Measurements from ENCODE around the gene CIP2A.
"Not testable (repeated sequence)": the region's sequence is repeated elsewhere in the genome, so short reads cannot be mapped to it uniquely, and the experiment has no call there.

The CIP2A gene

DNA sequence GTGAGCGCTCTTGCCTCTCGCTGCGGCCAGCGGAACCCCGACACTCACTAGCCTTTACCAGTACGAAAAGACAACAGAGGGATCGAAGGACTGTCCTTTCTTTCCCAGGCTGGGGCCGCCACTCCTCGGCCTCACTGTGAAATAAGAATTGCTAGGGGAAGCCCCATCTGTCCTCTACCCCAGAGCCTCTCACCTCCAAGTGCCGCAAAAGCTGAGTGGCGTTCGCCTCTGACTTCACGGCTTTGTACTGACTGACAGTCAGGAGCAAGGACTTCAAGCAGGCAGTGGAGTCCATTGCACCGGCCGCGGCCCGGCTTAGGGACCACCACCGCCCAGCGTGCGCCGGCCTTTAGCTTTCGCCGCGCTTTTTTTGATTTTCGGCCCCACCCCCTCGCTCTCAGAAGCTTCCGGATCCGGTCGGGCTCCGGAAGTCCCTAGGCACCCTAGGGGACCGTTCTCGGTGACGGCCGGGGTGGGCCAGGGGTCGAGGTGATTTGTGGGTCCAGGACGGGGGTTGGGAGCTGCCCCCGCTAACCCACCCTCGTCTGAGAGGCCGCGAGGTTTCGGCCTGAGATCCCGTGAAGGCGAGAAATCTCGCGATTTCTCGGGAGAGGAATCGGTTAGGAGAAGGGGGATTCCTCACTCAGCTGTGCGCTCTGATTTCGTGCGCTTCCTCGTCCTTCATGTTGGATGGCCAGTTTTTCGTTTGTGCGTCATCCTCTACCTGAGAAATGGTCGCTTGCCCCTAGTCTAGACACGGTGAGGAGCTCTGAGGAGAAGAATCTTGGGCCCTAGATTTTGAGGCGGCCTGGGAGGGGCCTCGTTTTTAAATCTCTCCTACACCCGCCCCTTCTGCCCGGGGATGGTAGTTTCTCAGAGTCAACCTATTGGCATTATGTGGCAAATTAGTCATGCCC lies at the start of gene CIP2A, which contains the start of gene DZIP3:
Gene CIP2A (minus strand): TSS at position 358 of the 917 bp plus-strand sequence. CDS start 63 bp downstream, at position 295.
Gene DZIP3 (plus strand): TSS at position 642 of the 917 bp plus-strand sequence. CDS start 15,685 bp downstream, outside the sequence.
- peak; percentile 88 to 97 (median 96) for DNase-seq

- DNase-seq = no peak
Measured at GRCh38 chr3:108629974-108630373, 40.7 kb upstream of the CIP2A start.

DNA sequence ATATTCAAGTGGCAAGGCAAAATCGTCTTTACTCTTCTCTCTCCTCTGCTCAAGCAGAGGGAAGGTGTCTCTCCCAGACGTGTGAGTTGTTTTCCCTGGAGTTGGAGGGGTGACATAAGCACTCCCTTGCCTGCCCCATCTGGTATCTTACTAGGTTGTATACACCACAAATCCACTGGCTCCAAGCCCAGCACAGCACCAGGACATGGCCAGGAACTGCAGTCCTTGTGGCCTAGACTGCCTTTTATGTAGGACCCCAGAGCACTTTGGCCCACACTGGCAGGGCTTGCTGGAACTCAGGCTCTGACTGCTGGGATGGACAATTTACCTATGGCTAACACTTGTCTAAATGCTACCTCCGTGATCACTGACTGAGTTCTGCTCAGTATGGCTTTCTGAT lies 34.3 kb upstream of the CIP2A start:
- DNase-seq = no peak

GRCh38 chr3:108620250-108620649 lies 31.0 kb upstream of the CIP2A start:
- DNase-seq = no peak

DNA sequence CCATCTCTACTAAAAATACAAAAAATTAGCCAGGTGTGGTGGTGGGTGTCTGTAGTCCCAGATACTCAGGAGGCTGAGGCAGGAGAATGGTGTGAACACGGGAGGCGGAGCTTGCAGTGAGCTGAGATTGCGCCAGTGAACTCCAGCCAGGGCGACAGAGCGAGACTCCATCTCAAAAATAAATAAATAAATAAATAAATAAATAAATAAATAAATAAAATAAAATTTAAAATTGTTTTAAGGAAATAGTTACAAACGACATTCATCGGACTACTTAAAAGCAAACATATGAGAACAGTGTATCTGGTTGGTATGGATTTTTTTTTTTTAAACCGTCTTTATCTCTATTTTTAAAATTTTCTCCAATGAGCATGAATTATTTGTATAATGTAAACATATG lies 26.9 kb upstream of the CIP2A start:
- DNase-seq = not testable (repeated sequence)

- DNase-seq = no peak
Measured at GRCh38 chr3:108610651-108611050, 21.4 kb upstream of the CIP2A start.

DNA sequence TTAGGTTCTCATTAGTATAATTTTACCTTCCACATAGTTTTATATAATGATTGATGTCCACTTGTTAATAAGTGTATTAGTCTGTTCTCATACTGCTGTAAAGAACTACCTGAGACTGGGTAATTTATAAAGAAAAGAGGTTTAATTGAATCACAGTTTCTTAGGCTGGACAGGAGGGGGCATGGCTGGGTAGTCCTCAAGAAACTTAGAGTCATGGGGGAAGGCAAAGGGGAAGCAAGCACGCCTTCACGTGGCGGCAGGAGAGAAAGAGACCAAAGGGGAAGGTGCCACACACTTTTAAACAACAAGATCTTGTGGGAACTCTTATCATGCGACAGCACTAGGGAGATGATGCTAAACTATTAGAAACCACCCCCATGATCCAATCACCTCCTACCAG lies 19.5 kb upstream of the CIP2A start:
- DNase-seq = no peak

GRCh38 chr3:108605491-108605890 lies 16.3 kb upstream of the CIP2A start:
- DNase-seq = no peak

GRCh38 chr3:108605028-108605427 lies 15.8 kb upstream of the CIP2A start:
- no peak for DNase-seq

DNA sequence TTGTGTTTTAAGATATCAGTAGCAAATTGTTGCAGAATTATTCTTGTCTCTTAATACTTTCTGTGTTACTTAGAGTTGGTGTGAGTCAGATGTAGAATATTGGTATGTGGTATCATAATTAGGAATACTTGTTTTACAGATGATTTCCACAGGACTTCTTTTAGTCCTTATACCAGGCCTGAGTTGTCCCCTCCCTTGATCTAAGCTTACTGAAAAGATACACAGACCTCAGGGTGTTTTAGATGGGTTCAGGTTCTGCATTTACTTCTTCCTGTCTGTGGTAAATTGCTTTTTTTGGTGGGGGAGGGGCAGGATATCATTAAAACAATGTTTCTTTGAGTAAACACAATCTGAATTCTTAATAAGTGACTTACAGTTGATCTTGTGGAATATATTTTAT lies 14.5 kb upstream of the CIP2A start:
- DNase-seq = peak in 1 of 3 experiments; percentile 33

- peak in 1 of 3 experiments; percentile 31 for DNase-seq
Measured at GRCh38 chr3:108602935-108603294, 13.7 kb upstream of the CIP2A start.

- peak in 2 of 3 experiments; percentile 16 to 39 for DNase-seq
Measured at GRCh38 chr3:108602249-108602934, 13.2 kb upstream of the CIP2A start.

- no peak for DNase-seq
Measured at GRCh38 chr3:108599677-108600409, 10.6 kb upstream of the CIP2A start.

DNA sequence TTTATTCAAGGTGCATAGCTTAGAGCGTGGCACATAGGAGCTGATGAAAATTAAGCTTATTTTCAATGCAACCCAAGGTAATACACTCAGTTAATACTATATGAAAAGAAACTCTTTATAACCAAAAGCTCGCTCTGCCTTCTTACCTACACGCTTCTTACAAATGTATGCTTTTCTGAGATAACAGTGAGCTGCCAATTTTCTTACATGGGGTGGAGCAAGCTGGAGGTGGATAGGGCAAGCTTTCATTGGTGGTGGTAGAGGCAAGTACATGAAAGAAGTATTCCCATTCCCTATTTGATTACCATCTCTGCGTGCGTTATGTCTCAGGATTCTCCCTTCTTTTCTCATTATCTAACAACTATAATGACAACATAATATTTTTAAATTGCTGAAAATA lies 9.1 kb upstream of the CIP2A start:
- DNase-seq = no peak

DNA sequence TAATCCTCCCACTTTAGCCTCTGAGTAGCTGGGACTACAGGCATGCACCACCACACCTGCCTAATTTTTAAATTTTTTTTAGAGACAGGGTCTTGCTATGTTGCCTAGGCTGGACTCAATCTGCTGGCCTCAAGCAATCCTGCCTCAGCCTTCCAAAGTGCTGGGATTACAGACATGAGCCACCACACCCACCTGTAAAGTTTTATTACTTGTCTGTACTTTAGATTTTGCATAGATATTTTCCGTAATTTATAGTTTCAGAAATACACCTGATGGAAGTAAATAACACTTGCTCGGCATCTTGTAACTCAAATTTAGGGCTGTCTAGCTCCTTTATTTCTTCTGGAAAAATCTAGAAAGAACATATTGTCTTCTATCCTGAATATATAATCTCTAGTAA lies 6.1 kb upstream of the CIP2A start:
- DNase-seq = no peak

DNA sequence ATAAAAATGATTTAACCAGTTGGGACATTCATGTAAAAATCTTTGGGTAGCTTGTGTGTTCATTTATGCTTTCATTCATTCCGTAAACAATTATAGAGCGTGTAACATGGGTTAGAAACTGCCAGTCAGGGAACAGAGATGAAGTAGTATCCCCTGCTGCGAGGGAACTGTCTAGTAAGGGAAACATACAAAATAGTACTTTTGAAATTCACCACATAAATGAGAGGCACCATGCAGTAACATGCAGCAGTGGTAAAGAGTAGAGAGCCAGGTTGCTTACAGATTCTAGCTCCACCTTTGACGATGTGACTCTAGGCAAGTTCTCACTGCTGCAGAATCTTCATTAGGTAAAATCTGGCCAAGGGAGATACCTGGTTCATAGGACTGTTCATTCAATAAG lies 1.2 kb upstream of the CIP2A start:
- DNase-seq = peak; percentile 21 to 71 (median 22)

GRCh38 chr3:108589998-108590323 lies 723 bp upstream of the CIP2A start:
- no peak for DNase-seq

GRCh38 chr3:108588601-108589000 lies 637 bp downstream of the CIP2A start:
- peak in 1 of 3 experiments; percentile 46 for DNase-seq

GRCh38 chr3:108578064-108578463 lies 11.2 kb downstream of the CIP2A start:
- no peak for DNase-seq

GRCh38 chr3:108569336-108569735 lies 19.9 kb downstream of the CIP2A start:
- DNase-seq = no peak

DNA sequence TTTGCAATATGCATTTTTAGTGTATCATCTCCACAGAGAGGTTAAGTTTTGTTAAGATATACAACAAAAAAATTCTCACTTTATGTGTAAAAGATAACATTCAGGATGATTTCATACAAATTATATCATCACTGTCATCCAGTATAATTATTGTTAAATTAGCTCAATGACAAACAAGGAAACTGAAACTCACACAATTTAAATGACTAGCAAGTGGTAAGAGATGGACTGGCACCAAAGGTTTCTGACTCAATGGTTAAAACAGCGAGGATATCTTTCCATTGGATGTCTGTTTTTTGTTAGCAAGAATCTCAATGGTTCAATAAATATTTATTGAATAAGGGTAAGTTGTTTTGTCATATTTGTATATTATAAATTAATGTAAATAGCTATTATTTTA lies 22.6 kb downstream of the CIP2A start:
- DNase-seq = no peak

DNA sequence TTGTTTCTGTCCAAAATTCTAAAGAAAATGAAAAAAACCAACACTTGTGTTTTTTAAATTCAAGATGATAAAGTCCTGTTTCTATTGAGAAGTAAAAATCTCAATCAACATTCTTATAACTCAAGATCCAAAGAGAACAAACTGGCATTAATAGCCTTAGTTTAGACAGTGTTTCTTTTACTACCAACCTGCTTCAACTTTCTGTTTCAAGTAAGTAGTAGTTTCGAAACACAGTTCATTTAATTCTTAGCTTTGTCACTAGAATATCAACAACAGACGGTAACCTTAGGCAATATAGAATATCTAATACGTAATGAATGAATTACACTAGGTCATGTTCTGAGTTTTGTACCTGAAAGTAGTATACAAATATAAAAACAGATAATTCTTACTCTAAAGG lies 23.7 kb downstream of the CIP2A start:
- no peak for DNase-seq

DNA sequence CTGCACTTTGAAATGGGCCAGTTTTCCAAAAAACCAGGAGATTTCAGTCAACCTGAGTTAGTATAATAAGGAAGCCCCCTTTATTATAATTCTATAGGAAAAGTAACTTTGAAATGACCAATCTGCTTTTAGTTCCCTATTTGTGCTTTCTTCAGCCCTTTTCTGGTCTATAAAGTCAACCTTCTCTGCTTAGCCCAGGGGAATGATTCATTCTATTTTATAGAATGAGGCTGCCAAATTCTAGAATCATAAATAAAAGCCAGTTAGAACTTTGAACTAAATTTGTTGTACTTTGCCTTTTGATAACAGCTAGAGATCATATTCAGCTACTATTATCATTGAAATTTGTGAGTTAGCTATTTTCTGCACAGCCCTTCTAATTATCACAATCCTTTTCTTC lies 24.7 kb downstream of the CIP2A start:
- DNase-seq = no peak
